ENCODE data around the gene TCEA2.
"Not testable (repeated sequence)": the region's sequence is repeated elsewhere in the genome, so short reads cannot be mapped to it uniquely, and the experiment has no call there.

The TCEA2 gene

GRCh38 chr20:64113444-64113775 lies 50.4 kb downstream of the TCEA2 start:
- H3K9me3 ChIP-seq (ENCODE audit: control insufficient read depth, insufficient read depth, low read length), result no peaks in the 10 kb centered on the region
- no peaks in the 10 kb centered on the region for H3K4me1 ChIP-seq (ENCODE audit: insufficient read depth, low read length)
- H3K36me3 ChIP-seq (ENCODE audit: insufficient read depth, low read length), result no peaks in the 10 kb centered on the region
- H3K9ac ChIP-seq (ENCODE audit: low read depth, low read length), result no peak overlapping the region

- no peak overlapping the region for H3K9ac ChIP-seq (ENCODE audit: low read depth, low read length)
- no peaks in the 10 kb centered on the region for H3K4me1 ChIP-seq (ENCODE audit: insufficient read depth, low read length)
- no peaks in the 10 kb centered on the region for H3K36me3 ChIP-seq (ENCODE audit: insufficient read depth, low read length)
- H3K9me3 ChIP-seq (ENCODE audit: control insufficient read depth, insufficient read depth, low read length), result no peaks in the 10 kb centered on the region
Observed at GRCh38 chr20:64113796-64114355, 50.9 kb downstream of the TCEA2 start.

GRCh38 chr20:64114356-64114971 lies 51.5 kb downstream of the TCEA2 start:
- no peaks in the 10 kb centered on the region for H3K9me3 ChIP-seq (ENCODE audit: control insufficient read depth, insufficient read depth, low read length)
- H3K36me3 ChIP-seq (ENCODE audit: insufficient read depth, low read length), result no peaks in the 10 kb centered on the region
- no peak overlapping the region for H3K9ac ChIP-seq (ENCODE audit: low read depth, low read length)
- no peaks in the 10 kb centered on the region for H3K4me1 ChIP-seq (ENCODE audit: insufficient read depth, low read length)

- no peaks in the 10 kb centered on the region for H3K9me3 ChIP-seq (ENCODE audit: control insufficient read depth, insufficient read depth, low read length)
- H3K4me1 ChIP-seq (ENCODE audit: insufficient read depth, low read length), result 0 out of 2 replicates have a peak, but pooled peaks cover 5% of the 10 kb centered on the region
- H3K36me3 ChIP-seq (ENCODE audit: insufficient read depth, low read length), result no peaks in the 10 kb centered on the region
- H3K9ac ChIP-seq (ENCODE audit: low read depth, low read length), result no peak overlapping the region
Observed at GRCh38 chr20:64115171-64115911, 52.3 kb downstream of the TCEA2 start.

- Histone ChIP-seq H3K36me3 (ENCODE audit: insufficient read depth, low read length) (no peaks in the 10 kb centered on the region), H3K9me3 (ENCODE audit: control insufficient read depth, insufficient read depth, low read length) (no peaks in the 10 kb centered on the region), H3K4me1 (ENCODE audit: insufficient read depth, low read length) (peaks cover 5% of the 10 kb centered on the region; the same call in 1 of the 2 replicates), H3K9ac (ENCODE audit: low read depth, low read length) (no peak overlapping the region)
Observed at GRCh38 chr20:64116016-64116415, 53.0 kb downstream of the TCEA2 start.

- Histone ChIP-seq H3K9ac (ENCODE audit: low read depth, low read length) (no peak overlapping the region), H3K4me1 (ENCODE audit: insufficient read depth, low read length) (peaks cover 5% of the 10 kb centered on the region; the same call in 1 of the 2 replicates), H3K9me3 (ENCODE audit: control insufficient read depth, insufficient read depth, low read length) (no peaks in the 10 kb centered on the region), H3K36me3 (ENCODE audit: insufficient read depth, low read length) (no peaks in the 10 kb centered on the region)
Observed at GRCh38 chr20:64116541-64117431, 53.8 kb downstream of the TCEA2 start.

- H3K4me1 ChIP-seq (ENCODE audit: insufficient read depth, low read length); H3K9ac ChIP-seq (ENCODE audit: low read depth, low read length); H3K36me3 ChIP-seq (ENCODE audit: insufficient read depth, low read length); H3K9me3 ChIP-seq (ENCODE audit: control insufficient read depth, insufficient read depth, low read length): not testable (repeated sequence)
Observed at GRCh38 chr20:64117432-64117777, 54.4 kb downstream of the TCEA2 start.

- H3K4me1 ChIP-seq (ENCODE audit: insufficient read depth, low read length), result peaks cover 5% of the 10 kb centered on the region; the same call in 1 of the 2 replicates
- H3K36me3 ChIP-seq (ENCODE audit: insufficient read depth, low read length), result no peaks in the 10 kb centered on the region
- H3K9ac ChIP-seq (ENCODE audit: low read depth, low read length), result no peak overlapping the region
- no peaks in the 10 kb centered on the region for H3K9me3 ChIP-seq (ENCODE audit: control insufficient read depth, insufficient read depth, low read length)
Observed at GRCh38 chr20:64119301-64119680, 56.3 kb downstream of the TCEA2 start.

GRCh38 chr20:64119681-64120341 lies 56.8 kb downstream of the TCEA2 start:
- Histone ChIP-seq H3K36me3 (ENCODE audit: insufficient read depth, low read length) (no peaks in the 10 kb centered on the region), H3K9ac (ENCODE audit: low read depth, low read length) (no peak overlapping the region), H3K4me1 (ENCODE audit: insufficient read depth, low read length) (peaks cover 5% of the 10 kb centered on the region; the same call in 1 of the 2 replicates), H3K9me3 (ENCODE audit: control insufficient read depth, insufficient read depth, low read length) (no peaks in the 10 kb centered on the region)

- H3K9me3 ChIP-seq (ENCODE audit: control insufficient read depth, insufficient read depth, low read length), result no peaks in the 10 kb centered on the region
- peaks cover 5% of the 10 kb centered on the region; the same call in 1 of the 2 replicates for H3K4me1 ChIP-seq (ENCODE audit: insufficient read depth, low read length)
- no peak overlapping the region for H3K9ac ChIP-seq (ENCODE audit: low read depth, low read length)
- H3K36me3 ChIP-seq (ENCODE audit: insufficient read depth, low read length), result no peaks in the 10 kb centered on the region
Observed at GRCh38 chr20:64121586-64121985, 58.6 kb downstream of the TCEA2 start.

Measured in ES-I3 (cell line).